GM21786 (cell line): Measurements from ENCODE around the gene HOXC11.
A peak's percentile ranks its signal among the peaks of the same experiment; 100 is the strongest.

Experiments used
- ATAC-seq: cut with Tn5 transposase; IDR thresholded peaks from one replicate; pipeline ENCODE4 v1.9.1; 2021; ENCODE audit not compliant: unreplicated experiment

Gene HOXC11

DNA sequence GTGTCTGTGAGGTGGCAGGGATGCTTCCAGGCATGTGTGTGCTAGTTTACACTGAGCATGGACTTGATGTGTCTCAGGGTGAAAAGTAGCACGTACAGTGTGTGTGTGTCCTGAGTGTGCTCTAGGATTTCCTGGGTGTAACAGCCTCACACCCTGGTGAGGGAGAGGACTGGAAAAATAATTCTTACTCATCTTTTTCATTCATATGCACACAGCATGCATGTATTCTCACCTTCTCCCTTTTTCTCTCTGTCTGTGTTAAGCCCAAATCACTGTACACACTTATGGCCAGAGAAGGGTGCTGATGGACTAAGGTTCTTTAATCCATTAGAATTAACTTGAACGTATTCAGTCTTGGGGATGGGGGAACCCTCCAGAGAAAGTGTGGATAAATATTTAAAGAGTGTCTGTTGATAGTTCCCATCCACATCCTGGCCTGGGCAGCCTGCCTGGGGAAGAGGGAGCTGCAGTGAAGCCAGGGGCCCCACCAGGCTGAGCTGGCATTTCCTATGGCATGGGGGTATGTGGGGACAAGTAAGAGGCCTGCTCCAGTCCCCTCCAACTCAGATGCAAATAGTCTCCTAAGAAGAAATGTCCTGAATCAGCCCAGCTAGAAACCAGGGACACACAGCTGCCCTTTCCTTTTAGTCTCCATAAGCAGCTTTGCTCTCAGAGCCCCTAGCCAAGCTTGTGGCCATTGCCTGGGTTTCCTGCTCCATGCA lies 34.8 kb downstream of the HOXC11 start:
- no peak for ATAC-seq

GRCh38 chr12:54008260-54008552 lies 35.3 kb downstream of the HOXC11 start:
- ATAC-seq = no peak

DNA sequence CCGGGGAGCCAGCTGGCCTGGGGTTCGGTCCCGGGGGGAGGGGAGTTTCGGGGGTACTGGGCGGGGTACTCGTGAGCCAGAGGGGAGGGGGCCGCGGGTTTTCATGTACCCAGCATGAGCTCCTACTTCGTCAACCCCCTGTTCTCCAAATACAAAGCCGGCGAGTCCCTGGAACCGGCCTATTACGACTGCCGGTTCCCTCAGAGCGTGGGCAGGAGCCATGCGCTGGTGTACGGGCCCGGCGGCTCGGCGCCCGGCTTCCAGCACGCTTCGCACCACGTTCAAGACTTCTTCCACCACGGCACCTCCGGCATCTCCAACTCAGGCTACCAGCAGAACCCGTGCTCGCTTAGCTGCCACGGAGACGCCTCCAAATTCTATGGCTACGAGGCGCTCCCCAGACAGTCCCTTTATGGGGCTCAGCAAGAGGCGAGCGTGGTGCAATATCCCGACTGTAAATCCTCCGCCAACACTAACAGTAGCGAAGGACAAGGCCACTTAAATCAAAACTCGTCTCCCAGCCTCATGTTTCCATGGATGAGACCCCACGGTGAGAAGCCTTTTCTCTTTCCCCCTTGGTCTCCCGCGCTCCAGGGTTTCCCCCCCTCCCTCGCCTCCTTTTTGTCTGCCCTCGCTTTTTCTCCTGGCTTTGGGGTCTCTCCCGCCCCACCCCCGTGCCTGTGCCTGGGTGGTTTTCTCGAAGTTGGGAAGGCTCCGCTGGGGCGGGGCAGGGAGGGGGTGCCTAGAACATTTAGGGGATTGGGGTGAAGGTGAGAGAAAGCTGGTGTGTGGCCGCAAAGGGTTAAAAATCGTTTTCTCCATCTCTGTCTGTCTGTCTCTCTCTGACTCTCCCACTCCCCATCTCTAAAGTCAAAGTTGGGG lies 36.5 kb downstream of the HOXC11 start:
- no peak for ATAC-seq

DNA sequence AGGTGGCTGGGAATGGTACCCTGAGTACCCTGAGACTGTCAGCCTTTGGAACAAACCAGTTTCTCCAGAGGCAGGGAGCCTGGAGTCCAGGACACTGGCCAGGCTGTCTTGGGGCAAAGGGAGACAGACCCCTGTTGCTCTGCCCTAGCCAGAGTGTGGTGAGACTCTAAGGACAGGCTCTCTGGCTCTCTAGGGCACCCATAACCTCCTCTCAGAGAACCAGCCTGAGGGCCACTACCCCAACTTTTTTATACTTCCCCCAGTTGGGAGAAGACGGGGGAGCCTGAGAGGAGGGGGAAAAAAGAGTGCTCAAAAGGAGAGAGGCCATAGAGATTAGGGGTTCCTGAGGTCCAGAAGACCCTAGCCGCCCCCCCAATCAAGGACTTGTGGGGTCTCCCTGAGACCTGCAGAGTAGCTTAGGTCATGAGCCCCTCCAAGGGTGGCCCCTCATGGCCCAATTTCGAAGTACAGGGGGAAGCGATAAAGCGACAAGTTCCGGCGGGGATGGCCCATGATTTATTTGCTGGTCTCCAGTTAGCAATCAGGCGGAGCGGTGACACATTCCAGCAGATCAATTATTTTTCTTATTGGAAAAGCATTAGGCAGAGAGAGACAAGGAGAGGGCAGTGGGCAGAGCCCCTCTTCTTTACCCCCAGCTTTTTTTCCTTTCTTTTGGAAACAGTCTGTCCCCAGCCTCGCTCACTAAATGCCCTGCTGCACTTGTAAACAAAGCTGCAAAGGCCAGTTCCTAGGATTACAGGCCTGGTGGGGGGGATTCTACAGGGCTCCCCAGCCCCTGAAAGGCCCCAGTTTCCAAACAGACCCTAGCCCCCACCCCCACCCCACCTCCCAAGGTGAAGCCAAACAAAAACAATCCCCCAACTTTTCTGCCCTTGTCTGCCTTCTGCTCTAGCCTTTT lies 37.4 kb downstream of the HOXC11 start:
- ATAC-seq = no peak

- ATAC-seq = no peak
Observed at GRCh38 chr12:54010972-54011664, 38.2 kb downstream of the HOXC11 start.

GRCh38 chr12:54011665-54012532 lies 39.0 kb downstream of the HOXC11 start:
- ATAC-seq = no peak

GRCh38 chr12:54012631-54013409 lies 39.9 kb downstream of the HOXC11 start:
- ATAC-seq = no peak

DNA sequence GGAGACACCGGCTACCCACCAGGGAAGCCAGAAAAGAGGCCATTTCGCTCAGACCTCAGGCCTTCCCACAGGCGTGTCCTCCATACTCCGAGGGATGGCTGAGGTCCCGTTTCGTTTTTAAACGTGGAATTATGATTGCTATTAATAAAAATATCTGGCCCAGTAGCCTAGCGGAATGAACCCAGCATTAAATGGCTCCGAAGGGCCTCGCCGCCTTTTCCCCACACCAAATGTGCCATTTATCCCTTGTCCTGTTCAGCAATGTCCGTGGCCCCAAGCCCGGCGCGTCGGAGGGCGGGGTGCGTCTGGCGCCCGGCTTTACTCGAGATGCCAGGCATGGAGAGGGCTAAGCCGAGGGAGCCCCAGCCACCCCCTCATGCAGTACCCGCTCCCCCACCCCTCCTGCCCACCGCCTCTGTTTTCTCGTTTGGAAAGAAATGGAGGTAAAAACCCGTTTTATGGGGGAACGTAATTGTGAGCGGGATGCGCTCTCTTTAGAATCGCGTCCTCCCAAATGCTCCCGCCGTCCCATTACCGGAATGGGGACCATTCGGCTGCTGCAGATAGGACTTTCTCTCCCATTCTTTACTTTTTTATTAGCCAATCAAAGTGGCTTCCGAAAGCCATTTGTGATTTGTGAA lies 41.6 kb downstream of the HOXC11 start:
- ATAC-seq = no peak

DNA sequence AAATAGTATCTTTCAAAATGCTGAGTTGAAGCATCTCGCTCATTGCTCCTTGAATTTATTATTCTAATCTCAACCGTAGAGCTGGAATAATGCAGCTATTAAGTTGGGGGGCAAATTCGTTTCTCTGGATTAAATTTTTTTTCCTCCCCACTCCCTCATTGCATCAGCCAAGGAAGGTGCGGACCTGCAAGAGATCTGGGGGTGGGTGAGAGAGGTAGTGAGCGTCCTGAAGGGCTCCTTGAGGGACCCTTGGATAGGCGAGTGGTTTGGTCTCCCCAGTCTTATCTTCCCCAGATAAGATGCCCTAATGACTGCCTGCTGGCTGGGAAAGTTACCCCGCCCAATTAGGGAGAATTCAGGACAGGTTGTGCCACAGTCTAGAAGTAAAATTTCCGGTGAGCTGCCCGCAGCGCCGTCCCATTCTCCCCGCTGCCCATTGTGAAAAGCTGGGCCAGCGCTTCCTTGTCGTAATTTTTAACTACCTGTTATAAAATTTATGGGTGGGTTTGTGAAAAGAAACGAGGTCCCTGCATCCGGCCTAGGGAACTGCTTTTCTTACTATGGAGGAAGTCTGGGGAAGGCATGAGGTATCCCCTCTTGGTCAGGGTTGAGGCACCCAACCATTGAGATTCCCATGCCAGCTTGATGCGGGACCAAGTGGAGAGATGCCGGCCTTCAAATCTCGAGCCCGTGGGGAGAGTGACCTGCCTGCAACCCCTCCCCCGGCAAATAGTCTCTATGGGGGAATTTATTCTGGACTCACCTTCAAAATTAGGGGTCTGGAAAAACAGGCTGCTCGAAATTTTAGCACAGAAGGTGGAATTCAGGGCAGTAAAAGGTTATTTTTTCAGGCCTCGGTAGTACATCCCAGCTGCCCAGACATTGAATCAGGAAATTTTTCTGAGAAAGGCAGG lies 42.3 kb downstream of the HOXC11 start:
- ATAC-seq = no peak

DNA sequence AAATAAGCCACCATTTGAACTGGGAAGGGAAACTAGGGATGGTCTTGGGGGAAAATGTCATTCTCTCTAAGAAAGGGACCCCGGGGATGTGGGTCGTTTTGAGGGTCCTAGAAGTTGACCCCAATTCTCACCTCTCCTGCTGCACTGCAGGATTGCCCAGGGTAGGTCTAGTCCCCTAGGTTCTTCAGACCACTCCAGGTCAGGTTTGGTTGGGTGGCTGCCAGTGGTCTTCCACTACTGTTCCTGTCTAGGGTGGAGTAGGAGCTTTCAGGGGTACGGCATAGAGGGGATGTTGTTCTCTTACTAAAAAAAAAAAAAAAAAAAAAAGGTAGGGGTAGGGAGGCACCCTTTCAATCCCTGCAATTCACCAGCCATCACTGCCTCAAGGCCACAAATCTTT lies 43.1 kb downstream of the HOXC11 start:
- ATAC-seq = no peak

- ATAC-seq = no peak
Observed at GRCh38 chr12:54016478-54016964, 43.6 kb downstream of the HOXC11 start.

- ATAC-seq = peak; percentile 28
Observed at GRCh38 chr12:54017027-54017788, 44.3 kb downstream of the HOXC11 start.

- peak; percentile 81 for ATAC-seq
Observed at GRCh38 chr12:54017878-54018467, 45.0 kb downstream of the HOXC11 start.

DNA sequence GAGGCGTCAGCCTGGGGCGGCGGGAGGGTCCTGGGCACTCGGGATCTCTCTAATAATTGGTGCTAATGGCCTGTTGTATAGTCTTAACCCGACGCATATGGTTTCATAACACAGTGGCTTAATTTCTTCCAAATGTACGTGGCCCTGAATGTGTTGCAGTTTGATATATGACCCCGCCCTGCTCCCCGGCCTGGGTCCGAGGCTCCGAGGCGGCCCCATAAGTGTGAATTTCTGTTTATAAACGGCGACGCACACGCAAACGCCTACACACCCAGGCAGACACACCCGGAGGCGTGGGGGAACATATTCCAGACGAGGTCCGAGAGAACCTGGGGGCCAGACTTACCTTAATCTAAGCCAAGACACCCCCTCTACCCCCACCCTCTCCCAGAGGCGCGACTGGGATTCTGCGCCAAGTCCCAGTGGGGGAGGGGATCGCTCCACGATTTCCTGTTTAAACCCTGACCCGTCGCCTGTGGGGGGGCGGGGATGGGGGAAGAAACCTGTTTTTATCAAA lies 45.6 kb downstream of the HOXC11 start:
- no peak for ATAC-seq

DNA sequence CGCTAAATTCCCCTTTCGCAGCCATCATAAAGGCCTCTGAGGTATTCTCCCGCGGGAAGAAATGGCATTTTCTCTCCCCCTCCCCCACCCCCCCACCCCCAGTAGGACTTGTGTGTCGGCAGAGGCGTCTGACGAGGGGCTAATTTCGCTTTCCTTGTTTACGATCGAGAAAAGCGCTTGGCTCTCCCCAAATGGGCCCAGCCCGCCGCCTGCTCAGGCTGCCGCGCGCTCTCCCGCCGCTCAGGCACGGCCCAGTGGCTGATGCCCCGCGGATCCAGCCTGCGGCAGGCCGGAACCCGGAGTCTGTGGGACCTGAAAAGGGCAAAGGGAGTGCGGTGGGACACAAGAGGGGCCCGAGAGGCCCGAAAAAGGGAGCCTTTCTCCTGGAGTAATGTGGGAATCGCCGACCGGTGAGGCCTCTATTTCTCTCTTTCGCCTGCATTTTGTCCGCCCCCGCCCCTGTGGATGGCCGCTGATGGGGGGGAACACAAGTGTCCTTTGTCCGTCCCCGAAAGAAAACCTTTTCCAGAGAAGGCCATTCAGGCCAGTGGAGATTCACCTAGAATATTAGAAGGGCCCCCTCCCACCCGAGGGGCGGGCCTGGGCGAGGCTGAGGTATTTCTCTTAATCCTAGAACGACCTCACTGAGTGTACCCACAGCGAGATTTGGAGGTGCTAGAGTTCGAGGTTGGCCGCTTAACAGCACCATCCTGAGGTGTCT lies 46.3 kb downstream of the HOXC11 start:
- no peak for ATAC-seq
